GM18867 (cell line): ENCODE results near the gene BAIAP2.

ENCODE experiments used
- ATAC-seq: cut with Tn5 transposase; IDR thresholded peaks from one replicate; pipeline ENCODE4 v1.9.1; 2021; ENCODE audit warnings: mild to moderate bottlenecking, moderate library complexity; ENCODE audit not compliant: unreplicated experiment

Gene BAIAP2

DNA sequence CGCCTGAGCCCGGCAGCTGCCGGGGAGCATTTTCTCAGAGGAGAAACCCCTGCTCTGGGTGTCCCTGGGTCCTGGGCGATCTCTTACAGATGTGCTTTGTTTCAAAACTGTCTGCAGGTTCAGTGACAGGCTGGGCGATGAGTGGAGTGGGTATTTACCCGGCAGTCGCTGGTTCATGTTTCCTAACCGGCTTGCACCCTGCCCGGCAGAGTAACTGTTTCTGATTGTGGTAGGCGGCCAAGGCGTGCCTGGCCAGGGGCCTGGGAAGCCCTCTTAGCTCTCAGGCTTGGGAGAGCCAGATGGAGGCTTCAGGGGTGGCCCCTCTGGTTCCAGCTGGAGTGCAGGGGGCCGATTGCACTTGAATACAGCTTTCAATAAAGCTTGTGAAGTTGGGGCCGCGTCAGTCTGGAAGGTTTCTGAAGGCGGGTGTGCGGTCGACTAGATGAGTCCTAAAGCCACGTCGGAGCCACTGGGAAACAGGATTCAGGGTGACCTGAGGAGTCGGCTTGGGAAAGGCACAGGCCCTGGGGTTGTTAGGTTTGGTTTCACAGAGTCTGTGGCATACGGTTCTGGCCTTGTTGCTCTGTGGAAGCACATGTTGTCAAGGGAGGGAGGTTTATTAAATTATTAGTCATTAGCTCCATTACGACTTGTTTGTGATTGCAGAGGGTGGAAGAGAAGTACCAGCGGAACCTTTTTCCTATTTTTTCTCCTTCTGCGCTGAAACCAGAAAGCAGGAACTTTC is 1.4 kb downstream of the BAIAP2 start:
- ATAC-seq = no peak

DNA sequence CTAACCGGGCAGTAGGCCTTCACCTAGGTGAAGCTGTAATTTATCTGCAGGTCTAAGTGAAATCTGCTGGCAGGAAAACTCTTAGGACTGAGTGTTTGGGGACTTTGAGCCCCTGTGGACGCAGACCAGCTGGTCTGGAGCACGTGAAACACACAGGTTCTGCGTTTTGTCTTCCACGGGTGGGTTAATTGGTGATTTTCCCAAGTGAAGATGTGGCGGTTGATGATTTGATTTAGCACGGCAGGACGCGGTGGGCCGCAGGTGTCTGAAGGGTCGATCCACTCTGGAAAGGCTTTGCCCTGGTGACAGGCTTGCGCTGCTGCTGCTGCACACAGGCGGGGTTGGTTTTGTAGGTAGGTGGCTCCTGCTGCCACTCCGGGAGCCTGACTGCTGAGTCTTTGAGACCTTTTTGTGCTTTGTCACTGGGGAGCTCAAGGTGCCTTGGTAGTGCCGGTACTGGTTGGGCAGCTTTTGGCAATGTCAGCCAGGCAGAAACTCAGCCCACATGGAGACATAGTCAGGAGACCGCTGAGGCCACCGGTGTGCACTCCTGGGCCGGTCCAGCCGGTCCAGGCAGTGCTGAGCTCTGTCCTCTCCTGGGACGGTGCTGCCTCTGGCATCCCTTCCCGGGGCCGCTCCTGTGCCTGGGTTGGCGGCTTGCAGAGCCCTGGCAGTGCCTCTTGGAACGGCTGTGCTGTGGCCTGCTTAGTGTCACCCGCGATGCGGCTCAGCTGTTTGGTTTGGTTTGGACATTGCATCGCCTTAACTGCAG is 2.3 kb downstream of the BAIAP2 start:
- no peak for ATAC-seq

DNA sequence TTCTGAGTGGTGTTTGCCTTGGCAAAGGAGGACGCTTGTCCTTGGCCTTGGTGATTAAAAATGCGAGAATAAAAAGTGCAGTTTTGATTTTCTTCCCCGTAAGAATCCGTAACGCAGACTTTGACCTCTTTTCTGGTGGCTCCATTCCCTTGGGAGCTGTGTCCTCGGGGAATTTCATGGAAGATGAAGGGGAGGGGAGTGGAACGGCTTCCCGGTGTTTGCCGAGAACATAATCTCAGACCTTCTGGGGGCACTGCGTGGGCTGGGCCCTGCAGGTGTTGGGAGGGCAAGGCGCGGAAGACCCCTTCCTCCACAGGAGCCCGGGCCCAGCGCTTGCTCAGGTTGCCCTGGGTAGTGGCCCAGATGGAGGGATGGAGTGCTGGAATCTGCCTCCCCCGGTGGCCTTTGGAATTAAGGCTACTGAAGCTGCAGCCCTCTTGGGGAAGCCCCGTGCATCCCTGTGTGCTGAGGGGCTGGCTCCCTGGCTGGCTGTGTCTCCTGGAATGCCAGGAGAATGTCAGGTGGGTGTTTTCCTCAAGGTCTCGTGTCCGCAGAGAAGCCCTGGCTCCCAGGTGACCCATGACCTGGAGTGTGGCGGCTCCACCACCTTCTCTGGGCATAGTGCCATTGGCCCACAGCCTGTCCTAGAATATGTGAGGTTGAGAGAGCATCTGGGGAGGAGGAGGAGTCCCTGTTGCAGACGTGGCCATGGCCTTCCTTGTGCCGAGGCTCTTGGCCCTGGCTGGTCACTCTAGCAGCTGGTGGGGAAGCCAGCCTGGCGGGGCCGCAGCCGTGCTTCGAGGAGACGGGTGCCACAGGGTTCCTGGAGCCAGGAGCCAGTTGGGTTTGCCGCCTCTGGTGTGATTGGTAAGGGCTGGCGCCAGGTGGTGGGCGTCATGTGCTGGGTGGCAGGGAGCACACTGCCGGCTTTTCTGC is 3.1 kb downstream of the BAIAP2 start:
- no peak for ATAC-seq

DNA sequence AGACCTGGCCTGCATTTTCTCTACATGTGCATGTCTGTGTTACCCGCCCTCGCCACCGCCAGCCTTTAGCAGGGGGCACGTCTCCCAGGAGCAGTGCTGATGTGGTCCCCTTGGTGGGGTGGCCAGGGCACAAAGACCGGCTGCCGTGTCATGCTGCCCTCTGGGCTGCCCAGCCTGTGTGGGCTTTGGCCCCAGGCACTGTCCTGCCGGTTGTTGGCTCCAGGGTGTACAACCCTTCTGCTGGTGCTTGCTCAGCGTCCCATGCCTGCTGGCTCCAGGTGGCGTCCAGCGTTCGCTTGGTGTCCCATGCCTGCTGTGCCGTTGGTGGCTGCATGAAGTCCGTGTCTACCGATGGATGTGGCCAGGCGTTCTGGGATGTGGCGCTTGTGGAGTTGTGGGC is 4.1 kb downstream of the BAIAP2 start:
- no peak for ATAC-seq

DNA sequence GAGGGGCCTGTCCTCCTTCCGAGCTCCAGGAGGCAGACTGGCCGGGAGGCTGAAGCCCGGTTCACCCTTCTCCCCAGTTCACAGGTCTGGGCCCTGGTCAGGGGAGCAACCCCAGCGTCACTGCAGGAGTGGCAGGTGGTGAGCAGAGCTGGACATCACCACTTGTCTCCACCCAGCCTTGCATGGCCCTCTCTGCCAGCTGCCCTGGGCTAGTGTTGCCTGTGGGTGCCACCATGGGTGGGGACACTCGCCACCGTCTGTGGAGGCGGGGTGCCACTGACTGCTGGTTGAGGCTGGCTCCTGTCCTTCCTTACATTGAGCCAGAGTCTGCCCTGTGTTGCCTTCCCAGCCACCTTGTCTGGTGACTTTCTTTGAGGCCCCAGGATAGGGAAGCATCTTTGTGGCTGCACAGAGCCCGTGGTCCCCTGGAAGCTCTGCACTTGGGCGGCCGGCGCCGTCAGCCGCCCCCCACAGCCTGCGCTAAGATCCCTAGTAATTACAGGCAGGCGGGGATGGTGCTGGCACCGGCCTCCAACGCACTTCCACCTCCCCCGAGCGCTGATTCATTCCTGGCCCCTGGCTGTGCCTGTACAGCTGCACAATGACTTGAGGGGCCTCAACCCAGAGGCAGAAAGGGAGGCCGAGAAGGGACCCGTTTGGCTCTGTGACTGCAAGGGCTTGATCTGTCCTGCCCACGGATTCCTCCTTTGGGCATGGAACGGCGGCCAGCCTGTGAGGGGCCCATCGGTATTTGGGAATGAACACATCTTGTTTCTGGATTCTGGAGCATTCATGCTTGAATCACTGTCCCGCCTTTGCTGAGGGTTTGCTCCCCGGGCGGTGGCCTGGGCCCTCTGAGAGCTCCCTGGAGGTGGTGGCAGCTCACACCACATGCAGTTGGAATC is 5.2 kb downstream of the BAIAP2 start:
- ATAC-seq = no peak

DNA sequence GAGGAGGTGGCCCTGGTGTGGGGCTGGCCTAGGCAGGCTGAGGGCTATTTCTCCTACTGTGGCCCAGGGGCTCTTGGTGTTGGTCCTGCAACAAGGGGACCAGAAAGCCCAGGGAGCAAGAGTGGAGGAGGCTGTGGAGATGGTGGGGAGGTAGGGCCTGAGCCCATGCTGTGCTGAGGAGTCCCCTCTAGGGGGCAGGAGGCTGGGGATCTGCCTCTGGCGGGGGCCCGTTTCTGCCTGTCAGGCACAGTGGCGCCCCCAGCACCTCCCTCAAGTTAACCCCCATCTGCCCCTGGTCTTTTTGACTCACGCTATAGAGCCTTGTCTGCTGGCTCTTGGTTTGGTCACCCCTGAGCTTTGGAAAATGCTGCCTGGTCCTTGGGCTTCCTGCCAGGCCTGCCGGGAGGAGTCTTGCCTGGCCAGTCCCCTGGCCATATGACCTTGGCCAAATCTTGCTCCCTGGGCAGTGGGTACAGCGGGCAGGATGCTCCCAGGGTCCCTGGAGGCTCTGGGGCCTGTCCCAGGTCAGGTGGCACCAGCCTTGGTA is 5.9 kb downstream of the BAIAP2 start:
- ATAC-seq = no peak

DNA sequence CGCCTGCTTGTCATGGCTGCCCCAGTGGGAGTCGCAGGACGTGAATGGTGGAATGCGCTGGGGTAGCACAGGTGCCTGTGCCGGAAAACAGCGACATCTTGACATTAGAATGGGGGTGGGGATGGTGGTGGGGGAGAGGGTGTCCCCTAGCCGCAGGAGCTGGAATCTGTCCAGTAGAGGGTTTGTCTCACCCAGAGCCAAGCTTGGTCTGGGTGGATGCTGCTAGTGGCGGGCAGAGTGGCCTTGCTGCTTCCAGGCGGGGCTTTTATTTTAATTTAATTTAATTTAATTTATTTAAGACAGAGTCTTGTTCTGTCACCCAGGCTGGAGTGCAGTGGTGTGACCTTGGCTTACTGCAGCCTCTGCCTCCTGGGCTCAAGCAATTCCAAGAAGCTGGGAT is 7.7 kb downstream of the BAIAP2 start:
- no peak for ATAC-seq

DNA sequence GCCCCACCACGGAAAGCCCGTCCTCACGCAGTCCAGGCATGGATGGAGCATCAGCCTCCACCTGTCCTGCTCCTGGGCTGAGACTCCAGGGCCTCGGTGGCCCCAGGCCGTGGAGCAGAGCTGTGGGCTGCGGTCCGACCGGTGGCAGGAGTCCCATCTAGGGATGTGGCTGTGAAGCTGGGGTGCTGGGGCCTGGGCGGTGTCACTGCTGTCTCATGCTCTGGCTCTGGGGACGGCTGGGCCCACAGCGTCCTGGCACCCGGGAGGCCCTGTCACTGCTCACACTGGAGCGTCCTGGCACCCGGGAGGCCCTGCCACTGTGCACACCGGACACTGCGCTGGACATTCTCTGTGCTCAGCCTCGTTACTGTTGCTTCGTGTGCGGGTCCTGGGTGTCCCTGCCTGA is 8.4 kb downstream of the BAIAP2 start:
- ATAC-seq = no peak

DNA sequence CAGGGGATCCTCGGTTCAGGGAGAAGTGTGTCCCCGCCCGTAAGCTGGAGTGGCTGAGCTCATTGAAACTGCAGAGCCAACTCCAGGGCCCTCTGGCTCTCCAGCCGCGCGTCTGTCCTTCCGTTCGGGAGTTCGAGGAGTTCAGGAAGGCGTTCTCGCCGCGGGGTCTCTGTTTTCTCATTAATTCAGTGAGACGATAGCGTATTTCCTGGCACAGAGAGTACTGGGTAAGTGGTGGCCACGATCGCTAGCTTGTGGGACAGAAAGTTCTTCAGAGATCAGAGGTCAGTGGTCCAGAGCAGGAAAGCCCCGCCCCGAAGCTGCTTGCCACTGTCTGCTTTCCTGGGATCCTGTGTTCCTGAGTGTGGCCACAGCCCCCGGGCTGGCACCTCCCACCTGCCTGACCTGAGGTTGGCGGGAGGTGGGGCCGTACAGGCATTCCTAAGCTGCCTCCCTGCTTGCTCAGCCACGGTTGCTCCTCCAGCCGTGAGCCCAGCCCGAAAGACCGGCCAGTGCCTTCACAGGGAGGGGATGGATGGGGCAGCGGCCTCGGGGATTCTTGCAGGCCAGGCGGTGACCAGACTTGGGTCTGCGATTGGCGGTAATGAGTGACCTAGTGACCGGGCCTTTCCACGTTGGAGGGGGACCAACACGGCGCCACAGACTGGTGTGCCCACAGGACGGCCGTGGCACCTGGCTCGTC is 8.9 kb downstream of the BAIAP2 start:
- ATAC-seq = no peak

DNA sequence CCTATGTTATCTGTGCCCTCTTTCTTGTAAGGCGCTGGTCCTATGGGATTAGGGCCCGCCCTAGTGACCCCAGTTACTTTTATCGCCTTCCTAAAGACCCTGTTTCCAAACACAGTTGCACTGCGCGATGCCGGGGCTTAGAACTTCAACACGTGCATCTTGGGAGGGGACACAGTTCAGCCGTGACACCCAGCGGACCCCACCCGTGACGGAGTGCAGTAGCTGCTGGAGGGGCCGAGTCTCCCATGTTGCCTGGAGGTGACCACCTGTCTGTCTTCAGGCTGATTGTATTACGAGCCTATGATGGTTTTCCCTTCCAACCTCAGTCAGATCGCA is 9.4 kb downstream of the BAIAP2 start:
- no peak for ATAC-seq

DNA sequence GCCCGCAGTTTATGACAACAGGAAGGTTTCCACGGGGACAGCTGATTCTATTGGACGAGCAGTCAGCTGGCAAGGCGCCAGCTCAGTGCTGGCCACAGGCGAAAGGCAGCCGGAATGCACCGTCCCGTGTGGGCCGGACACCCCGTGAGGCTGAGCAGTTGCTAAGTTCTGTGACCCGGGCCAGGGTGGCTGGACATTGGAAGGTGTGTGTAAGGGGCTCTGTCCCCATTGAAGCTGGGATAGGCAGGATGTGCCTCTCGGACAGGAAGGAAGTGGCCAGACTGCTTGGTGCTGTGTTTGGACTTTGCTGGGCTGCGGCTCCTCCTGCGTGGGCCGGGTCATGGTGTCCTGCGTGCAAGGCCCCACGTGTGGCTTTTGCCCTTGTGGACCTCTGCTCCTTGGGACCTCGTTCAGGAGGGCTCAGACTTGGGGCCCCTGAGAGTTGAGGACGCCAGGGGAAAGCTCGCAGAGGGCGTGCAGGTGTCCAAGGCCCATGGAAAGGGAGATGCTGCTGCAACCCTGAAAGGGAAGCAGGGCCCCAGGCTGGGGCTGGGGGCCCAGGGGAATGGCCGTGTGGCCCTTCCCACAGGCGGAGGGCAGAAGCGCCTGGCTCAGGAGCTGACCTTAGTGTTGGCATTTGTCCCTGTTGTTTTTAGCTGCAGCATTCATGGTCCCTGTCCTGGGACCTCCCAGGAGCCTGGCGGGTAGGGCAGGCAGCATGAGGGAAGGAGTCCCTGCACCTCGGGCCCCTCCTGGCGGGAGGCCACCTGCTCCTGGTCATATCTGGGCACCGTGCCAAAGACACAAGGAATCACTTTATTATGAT is 10.0 kb downstream of the BAIAP2 start:
- no peak for ATAC-seq

DNA sequence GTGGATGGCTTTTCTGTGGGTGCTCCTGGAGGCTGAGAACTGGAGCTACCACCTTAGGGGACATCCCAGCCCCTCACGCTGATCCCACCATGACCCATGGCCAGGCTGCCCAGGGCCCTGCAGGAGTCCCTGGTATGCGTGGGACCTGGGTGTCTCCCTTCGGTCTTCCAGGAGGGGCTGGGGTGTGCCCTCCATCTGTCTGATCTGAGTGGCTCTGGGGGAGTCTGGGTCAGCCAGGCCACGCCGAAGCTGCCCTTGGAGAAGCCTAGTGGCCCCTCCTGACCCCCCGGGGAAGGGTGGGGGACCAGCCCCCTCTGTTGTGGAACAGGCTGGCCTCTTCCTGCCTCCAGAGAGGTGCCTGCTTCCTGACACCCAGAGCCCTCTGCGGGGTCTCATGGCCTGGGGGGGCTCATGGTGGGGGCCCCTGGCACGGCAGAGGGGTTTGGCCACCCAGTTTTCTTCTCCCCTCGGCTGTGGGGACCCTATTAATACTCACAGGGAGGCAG is 10.7 kb downstream of the BAIAP2 start:
- no peak for ATAC-seq

DNA sequence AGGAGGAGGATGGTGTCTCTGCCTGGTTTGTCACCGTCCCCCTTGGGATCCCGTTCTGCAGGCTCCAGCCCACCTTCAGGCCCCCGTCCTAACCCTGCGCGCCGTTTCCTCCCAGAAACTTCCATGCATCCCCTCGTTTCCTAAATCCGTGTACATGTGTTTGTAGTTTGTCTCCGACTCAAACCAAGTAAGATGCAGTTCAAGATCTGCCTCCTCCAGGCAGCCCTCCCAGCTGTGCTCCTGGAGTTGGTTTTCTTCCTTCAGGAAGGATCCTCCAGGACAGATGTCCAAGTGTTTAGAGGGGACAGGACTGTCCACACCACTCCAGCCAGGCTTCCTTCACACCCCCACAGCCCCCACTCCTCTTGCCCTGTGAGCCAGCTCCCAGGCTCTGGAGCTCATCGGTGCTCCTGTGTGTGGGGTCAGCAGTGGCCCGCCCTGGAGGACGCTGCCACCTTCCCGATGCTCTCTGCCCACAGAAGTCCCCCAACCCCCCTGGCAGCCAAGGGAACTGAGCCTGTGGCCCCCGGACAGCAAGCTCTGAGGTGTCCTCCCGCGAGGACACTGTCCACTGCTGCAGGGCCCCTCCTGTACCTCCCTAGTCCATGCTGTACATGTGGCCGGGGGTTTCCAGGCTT is 11.3 kb downstream of the BAIAP2 start:
- no peak for ATAC-seq

DNA sequence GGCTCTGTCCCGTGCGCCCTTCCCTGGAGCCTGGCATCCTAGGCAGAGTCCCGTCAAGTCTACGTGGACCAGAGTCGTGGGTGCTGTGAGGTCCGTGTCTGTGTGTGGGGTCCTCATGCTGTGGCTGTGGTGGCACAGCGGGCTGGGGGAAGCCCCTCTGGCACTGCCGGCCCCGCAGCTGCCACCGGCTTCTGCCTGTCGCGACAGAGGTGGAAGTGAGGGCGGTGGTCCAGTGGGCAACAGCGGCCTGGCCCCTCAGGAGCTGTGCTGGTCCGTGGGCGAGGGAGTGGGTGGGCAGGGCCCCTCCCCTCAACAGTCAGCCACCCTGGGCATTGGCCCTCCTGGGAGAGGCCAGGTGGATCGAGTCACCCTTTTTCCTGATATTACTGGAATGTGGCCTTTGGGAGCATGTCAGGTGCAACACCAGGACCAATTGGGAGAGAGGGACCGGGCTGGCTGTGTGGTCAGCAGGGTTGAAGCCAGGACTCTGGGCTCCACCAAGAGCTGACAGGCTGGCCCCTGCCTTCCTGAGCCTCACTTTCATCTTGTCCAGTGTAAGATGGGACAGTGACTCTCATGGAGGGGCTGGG is 11.9 kb downstream of the BAIAP2 start:
- no peak for ATAC-seq

DNA sequence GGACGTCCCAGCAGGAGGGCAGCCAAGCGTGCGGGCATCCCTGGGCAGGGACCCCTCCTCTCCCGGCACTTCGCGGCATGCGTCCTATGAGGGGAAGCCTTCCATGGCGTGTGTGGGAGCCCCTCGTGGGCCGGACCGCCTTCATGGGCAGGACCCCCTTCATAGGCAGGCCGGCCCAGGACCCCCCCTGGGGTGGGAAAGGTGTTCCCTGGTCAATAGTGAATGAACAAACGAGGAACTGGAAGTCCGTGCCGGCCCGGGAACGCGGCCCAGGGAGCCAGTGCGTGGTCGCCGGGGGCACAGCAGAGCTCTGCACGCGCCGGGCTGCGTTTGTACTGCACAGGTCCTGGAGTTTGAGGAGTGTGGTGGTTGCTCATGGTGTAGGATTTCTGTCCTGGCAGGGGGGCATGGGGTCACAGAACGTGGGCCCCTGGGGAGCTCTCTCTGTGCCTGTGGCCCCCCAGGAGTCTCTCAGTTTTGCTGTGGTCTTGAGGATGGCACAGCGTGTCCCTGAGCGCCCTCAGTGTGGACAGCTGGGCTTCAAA is 13.9 kb downstream of the BAIAP2 start:
- no peak for ATAC-seq

DNA sequence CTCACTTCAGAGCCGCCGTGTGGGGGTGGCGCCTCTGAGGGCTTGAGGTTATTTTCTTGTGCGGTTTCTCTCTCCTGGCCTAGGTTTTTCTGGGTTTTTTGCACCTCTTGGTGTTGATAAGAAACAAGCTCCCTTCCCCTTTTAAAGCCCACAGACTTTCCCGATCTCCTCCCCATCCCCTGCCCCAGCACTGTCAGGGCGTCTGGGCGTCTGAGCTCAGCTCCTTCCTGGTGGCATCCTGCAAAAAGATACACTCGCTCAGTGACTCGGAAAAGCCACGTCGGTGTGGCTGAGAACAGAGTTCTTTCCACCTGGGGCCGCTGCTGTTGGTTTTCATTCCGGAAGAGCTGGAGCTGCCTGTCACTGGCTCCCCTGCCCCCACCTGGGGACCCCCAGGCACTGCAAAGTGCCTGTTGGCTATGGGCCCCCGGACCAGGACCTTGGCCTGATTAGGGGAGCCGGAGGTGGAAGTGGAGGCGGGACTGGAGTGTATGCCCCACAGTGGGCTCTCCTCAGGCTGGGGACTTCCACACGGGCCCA is 14.5 kb downstream of the BAIAP2 start:
- no peak for ATAC-seq

DNA sequence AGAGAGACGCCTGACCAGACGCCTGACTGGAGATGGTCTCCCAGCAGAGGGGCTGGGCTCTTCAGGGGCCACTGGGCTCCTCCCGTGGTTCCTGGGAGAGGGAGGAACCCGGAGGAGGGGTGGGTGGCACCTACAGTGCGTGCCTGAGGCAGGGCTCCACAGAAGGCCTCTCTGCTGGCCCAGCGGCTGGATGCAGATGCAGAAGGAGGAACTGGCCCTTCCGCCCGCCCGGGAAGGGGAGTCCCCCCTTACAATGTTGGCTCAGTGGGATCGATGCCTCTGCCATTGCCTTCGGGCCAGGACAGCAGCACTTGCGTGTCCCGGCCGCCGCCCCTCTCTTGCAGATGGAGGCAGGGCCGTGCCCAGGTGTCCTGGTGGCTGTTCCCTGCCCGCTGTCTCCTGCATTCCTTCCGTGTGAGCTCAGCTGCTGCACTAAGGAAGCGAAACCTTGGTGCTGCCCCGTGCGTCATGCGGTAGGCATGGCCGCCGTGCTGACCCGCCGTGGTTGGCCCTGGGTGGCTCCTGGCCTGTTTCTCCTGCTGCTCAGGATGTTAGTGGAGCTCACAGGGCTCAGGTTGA is 15.1 kb downstream of the BAIAP2 start:
- ATAC-seq = no peak
